ENCODE data around the gene PDLIM5.

GRCh38 chr4:94461506-94461905, 9.8 kb downstream of the PDLIM5 start:
- TF ChIP-seq CTCF (IDR thresholded peaks at IDR 0.05), result no peak
- TF ChIP-seq EP300 (IDR thresholded peaks at IDR 0.05), result no peak
